HG02610 (cell line): ENCODE results near the gene MYEOV.

Source experiments
- ATAC-seq: cut with Tn5 transposase; IDR thresholded peaks from one replicate; pipeline ENCODE4 v1.9.1; 2021; ENCODE audit warnings: mild to moderate bottlenecking, moderate library complexity; ENCODE audit not compliant: unreplicated experiment

MYEOV gene

GRCh38 chr11:69293819-69294505 is at the start of gene MYEOV:
MYEOV (plus strand) TSS chr11:69294155; CDS start chr11:69295355, 1,200 bp downstream.
- no peak for ATAC-seq

- ATAC-seq, result no peak
Observed at GRCh38 chr11:69244266-69244665, 49.7 kb upstream of the MYEOV start.

DNA sequence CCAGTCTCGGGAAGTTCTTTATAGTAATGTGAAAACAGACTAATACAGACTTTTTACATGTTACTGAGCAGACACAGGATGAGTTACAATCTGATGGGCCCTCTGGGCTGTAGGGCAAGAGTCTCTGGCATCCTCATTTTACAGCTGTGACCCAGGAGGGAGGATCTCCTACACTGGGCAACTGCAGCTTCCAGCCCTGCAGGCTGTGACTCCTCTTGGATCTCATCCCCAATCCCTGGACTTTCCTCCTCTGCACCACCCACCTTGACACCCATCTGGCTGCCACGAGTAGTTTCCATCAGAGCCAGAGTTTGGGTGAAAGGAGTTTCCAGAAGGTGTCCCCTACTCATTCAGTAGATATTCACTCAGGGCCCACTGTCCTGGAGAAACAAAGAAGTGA is 48.9 kb upstream of the MYEOV start:
- no peak for ATAC-seq

DNA sequence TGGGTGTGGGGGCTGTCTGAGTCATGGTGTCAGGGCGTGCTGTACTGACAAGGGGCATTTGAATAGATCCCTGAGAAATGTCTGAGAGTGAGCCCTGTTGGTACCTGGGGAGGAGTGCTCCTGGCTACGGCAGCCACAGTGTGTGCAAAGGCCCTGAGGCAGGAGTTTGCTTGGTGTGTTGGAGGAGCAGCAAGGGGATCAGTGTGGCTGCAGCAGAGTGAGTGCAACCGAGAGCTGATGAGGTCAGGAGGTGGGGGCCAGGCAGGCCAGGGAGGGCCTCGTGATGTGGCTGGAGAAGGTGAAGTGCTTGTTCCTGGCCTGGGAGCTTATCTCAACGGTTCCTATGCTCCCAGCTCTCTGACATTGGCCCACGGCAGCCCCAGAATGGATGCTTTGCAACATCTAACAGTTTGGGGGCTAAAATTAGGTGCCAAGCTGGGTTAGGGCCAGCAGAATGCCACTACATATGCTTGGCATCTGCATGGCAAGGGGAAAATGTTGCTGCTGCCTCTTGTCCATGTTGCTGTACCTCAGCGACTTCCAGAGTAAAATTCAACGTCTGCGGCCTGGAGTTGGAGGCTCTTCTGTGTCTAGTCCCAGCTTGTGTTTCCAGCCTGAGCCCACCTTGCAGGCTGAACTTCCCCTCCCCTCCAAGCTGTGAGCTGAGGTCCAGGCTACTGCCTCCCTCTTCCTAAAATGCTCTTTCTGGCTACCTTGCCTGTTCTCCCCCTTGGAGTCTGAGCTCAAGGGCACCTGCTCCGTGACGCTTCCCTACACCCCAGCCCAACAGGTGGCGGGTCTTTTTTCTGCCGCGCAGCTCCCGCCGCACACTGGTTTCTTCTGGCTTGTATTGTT is 48.2 kb upstream of the MYEOV start:
- ATAC-seq, result no peak

- ATAC-seq, result no peak
Observed at GRCh38 chr11:69249311-69250185, 44.4 kb upstream of the MYEOV start.

DNA sequence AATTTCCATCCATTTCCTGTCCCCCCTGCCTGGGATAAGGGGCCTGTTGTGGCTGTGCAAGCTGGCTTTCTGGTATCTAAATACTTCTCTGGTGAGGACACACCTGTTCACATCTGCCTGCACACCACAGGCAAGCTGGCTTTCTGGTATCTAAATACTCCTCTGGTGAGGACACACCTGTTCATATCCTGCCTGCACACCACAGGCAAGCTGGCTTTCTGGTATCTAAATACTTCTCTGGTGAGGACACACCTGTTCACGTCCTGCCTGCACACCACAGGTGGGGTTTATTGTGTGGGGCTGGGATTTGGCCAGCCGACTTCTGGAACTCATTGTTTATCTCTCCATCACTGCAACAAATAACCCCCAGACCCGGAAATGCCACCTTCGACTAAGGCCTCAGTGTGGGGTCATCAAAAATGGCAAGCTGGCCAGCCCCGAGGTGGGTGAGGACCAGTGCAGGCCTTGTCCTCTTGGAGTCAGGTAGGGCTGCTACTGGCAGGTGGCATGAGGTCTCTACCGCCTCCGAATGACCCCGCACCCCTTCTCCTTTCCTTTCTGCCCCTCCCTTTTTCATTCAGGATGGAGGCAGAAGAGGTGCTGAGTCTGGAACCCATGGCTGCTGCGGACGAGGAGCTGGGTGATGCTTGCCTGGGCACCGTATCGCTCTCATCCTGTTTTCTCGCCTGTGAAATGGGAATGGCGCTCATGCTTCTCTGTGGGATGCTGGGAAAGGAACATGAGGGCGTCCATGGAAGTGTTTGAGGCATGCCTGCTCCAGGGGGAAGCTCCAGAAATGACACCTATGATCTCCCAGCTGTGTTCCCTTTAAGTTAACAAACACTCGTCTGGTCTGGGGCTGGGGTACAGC is 43.5 kb upstream of the MYEOV start:
- no peak for ATAC-seq

DNA sequence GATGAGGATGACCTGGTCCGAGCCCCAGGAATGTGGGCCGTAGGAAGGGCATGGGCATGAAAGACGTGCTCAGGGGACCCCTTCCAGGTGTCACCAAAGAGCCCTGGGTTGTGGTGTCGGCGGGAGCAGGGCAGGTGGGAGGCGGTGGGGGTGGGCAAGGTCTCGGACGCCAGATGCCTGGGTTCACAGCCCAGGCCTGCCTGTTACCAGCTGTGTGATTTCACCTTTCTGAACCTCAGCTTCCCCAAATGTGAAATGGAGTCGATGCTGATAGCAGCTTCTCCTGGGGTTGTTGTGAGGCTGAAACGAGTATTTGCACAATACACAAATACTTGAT is 42.9 kb upstream of the MYEOV start:
- ATAC-seq, result no peak

- no peak for ATAC-seq
Observed at GRCh38 chr11:69251639-69252489, 42.1 kb upstream of the MYEOV start.

DNA sequence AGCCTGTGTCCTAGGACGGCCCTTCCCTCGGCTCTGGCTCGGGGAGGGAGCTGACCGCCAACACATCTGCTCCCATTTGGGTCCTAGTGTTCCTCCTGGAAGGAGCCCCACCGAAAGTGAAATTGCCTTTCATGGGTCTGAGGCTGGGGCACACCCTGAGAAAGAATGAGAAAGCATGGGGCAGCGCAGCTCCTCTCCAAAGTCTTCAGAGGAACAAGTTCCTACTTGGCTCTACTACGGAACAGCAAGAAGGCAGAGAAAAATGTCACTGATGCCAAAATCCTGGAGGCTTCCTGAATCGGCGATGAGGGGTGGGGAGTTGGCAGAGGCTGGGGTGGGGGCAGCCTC is 41.5 kb upstream of the MYEOV start:
- ATAC-seq, result no peak

- ATAC-seq, result no peak
Observed at GRCh38 chr11:69253028-69253427, 40.9 kb upstream of the MYEOV start.

- no peak for ATAC-seq
Observed at GRCh38 chr11:69257134-69257533, 36.8 kb upstream of the MYEOV start.

- ATAC-seq, result peak; percentile 52
Observed at GRCh38 chr11:69257838-69258658, 35.9 kb upstream of the MYEOV start.

GRCh38 chr11:69259096-69259495 is 34.9 kb upstream of the MYEOV start:
- ATAC-seq, result no peak

GRCh38 chr11:69260622-69261021 is 33.3 kb upstream of the MYEOV start:
- ATAC-seq, result no peak

GRCh38 chr11:69261116-69261515 is 32.8 kb upstream of the MYEOV start:
- no peak for ATAC-seq

DNA sequence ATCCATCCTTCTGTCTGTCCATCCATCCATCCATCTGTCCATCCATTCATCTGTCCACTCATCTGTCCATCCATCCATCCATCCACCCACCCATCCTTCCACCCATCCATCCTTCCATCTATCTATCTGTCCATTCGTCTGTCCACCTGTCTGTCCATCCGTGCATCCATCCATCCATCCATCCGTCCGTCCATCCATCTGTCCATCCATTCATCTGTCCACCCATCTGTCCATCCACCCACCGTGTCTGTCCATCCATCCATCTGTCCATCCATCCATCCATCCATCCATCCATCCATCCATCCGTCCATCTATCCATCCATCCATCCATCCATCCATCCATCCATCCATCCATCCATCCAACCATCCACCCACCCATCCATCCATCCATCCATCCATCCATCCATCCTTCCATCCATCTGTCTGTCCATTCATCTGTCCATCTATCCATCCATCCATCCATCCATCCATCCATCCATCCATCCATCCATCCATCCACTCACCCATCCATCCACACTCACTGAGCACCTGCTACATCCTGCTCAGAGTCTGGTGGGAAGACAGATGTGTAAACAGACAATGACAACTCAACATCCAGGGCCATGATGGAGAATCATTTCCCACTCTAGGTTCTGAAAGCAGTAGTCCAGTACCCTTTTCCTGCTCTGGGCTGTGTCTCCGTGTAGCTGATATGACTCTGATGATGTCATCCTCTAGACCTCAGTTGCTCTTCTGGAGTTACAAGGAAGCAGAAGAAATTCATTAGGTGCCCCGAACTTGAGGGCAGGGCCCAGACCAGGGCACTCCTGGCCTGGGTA is 30.8 kb upstream of the MYEOV start:
- no peak for ATAC-seq

GRCh38 chr11:69263736-69264052 is 30.3 kb upstream of the MYEOV start:
- ATAC-seq, result no peak

DNA sequence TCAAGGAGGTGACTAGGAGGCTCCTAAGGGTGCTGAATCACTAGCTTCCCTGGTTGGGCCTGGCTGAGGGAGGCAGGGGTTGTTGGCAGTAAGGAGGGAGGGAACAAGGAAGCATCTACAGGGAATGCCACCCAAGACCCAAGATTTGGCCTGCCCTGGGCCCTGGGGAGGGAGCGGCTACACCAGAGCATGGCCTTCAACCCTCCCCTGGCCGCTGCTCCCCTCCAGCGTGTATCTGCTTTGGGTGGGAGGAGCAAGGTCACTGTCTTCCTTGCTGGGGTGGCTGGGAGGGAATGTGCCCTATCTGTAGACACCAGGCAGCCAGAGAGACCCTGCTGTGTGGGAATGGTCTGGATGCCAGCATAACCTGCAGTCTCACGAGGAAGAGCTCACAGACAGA is 29.5 kb upstream of the MYEOV start:
- no peak for ATAC-seq
